ENCODE measurements around the gene SLC25A3. TPM values are rescaled to one million over a fixed set of nuclear protein-coding genes. Genes with fewer than 3 reads are reported as not detected.

SLC25A3 gene
- total and polyA plus RNA-seq, 9 of the 15 experiments (the other 6 are each of a cell fraction or from before 2014, with no cell fraction given): 264 to 766 (median 495) TPM

GRCh38 chr12:98644712-98645571 lies 51.5 kb downstream of the SLC25A3 start, which contains the start of the genes APAF1 and IKBIP (continued):
- no peak for TF ChIP-seq ZBTB40 (IDR thresholded peaks at IDR 0.05)
- no peak for TF ChIP-seq ZBTB40 (CRISPR knock-in tag; IDR thresholded peaks at IDR 0.05)
- no peak for TF ChIP-seq RBM39 (optimal IDR thresholded peaks at IDR 0.05; ENCODE audit: low read depth, low read length)
- TF ChIP-seq FOXJ3 (CRISPR knock-in tag; IDR thresholded peaks at IDR 0.05): no peak
- TF ChIP-seq HDGF (IDR thresholded peaks at IDR 0.05): no peak

Measured in K562 (cell line).